Left ventricle myocardium inferior (tissue), 1 donor: ENCODE measurements around the gene ITGA6. TPM values are rescaled to one million over a fixed set of nuclear protein-coding genes. Genes with fewer than 3 reads are reported as not detected.

Source experiments
- DNase-seq: peaks from one replicate; pipeline ENCODE4 v3.0.0-alpha.2; 2020
- H3K27ac ChIP-seq: fragments of 200-600 bp; replicated peaks from 2 replicates; pipeline ENCODE4 v1.8.0; 2021
- H3K27me3 ChIP-seq: fragments of 200-600 bp; 2 replicates; pipeline ENCODE4 v1.8.0; 2021; ENCODE audit warnings: low read depth
- H3K36me3 ChIP-seq: fragments of 200-600 bp; 2 replicates; pipeline ENCODE4 v1.8.0; 2021
- H3K4me1 ChIP-seq: fragments of 200-600 bp; 2 replicates; pipeline ENCODE4 v1.8.0; 2021
- H3K4me3 ChIP-seq: fragments of 200-600 bp; 2 replicates; pipeline ENCODE4 v1.8.0; 2021; ENCODE audit warnings: mild to moderate bottlenecking, moderate library complexity
- H3K9me3 ChIP-seq: fragments of 200-600 bp; replicated peaks from 2 replicates; pipeline ENCODE4 v1.8.0; 2021
- CTCF ChIP-seq: fragments of 200-600 bp; IDR thresholded peaks from 2 replicates; pipeline ENCODE4 v1.8.0; 2021; ENCODE audit warnings: antibody characterized with exemption, mild to moderate bottlenecking, borderline replicate concordance
- intact Hi-C: fragments of 100-400 bp; cut with micrococcal nuclease; formaldehyde crosslinking; loops from one replicate; pipeline ENCODE4 v1.11.0; 2022
- total RNA-seq: library from RNA; stranded (reverse); fragmentation: NEBNext Ultra II Directional; extraction: Animal tissue kit (Norgen Biotek cat#: 25700); gene quantifications from one replicate; pipeline ENCODE4 v1.2.1, GENCODE V29; 2021
- donor health status: DM: no; HTN: yes; CAD: no; lungs with severe emphysema.

The ITGA6 gene
- total RNA-seq, 1 donor from 2014 or later = 42.0 TPM

- peaks cover 23% of the 10 kb centered on the region for H3K36me3 ChIP-seq
- no peak overlapping the region for H3K4me3 ChIP-seq
- DNase-seq = no peak
- H3K4me1 ChIP-seq = no peaks in the 10 kb centered on the region
- TF ChIP-seq CTCF = no peak
- intact Hi-C loops = no loop called here
- no peaks in the 10 kb centered on the region for H3K27me3 ChIP-seq
- H3K9me3 ChIP-seq = peaks cover 37% of the 10 kb centered on the region
- no peak overlapping the region for H3K27ac ChIP-seq
Measured at GRCh38 chr2:172510088-172510487, 82.7 kb downstream of the ITGA6 start.

DNA sequence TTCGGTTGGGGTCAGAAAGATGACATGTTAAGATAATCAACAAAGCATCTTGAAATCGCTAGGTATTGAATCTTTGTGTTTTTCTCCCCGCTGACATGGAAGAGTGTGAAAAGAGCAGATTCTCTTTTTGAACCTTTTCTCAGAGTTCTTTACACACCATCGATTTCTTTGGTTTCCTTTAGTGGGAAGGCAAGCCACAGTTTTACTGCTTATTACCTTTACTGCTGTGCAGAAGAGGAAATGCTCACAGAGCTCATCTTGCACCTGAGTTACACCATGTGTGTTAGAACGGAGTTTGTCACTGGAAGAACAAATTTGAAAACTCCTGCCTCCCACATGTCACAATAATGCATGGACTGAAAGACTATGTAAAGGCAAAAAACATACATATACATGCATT lies 83.2 kb downstream of the ITGA6 start:
- no peaks in the 10 kb centered on the region for H3K27me3 ChIP-seq
- no peak for TF ChIP-seq CTCF
- peaks cover 37% of the 10 kb centered on the region for H3K9me3 ChIP-seq
- intact Hi-C loops = no loop called here
- peaks cover 18% of the 10 kb centered on the region for H3K36me3 ChIP-seq
- H3K4me1 ChIP-seq = no peaks in the 10 kb centered on the region
- H3K27ac ChIP-seq = no peak overlapping the region
- H3K4me3 ChIP-seq = no peak overlapping the region
- no peak for DNase-seq

- no peak for TF ChIP-seq CTCF
- Histone ChIP-seq H3K4me1 (no peaks in the 10 kb centered on the region), H3K27me3 (no peaks in the 10 kb centered on the region), H3K4me3 (no peak overlapping the region), H3K36me3 (peaks cover 10% of the 10 kb centered on the region), H3K27ac (no peak overlapping the region), H3K9me3 (peaks cover 37% of the 10 kb centered on the region)
- DNase-seq = no peak
- intact Hi-C loops = no loop called here
Measured at GRCh38 chr2:172512810-172513523, 85.6 kb downstream of the ITGA6 start.

DNA sequence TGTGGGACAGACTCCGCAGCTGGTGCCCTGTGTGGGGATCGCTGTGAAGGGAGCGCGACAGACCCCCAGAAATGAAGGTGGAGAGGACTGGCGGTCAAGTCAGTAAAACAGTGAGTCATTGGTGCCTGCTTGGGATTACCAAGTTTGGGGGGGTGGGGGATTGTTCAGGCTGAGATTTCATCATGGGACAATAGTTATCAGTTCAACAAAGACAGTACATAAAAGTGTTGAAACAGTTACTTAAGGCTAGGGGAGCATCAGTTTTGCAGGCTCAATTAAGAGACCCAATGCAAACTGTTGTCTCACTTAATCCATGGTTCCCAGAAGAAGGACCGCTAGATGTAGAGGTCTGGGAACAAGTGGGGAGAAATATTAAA lies 86.1 kb downstream of the ITGA6 start:
- no peak for DNase-seq
- no peaks in the 10 kb centered on the region for H3K4me1 ChIP-seq
- H3K27me3 ChIP-seq = no peaks in the 10 kb centered on the region
- intact Hi-C loops = no loop called here
- TF ChIP-seq CTCF = no peak
- peaks cover 38% of the 10 kb centered on the region for H3K9me3 ChIP-seq
- no peak overlapping the region for H3K27ac ChIP-seq
- H3K4me3 ChIP-seq = no peak overlapping the region
- H3K36me3 ChIP-seq = peaks cover 10% of the 10 kb centered on the region

DNA sequence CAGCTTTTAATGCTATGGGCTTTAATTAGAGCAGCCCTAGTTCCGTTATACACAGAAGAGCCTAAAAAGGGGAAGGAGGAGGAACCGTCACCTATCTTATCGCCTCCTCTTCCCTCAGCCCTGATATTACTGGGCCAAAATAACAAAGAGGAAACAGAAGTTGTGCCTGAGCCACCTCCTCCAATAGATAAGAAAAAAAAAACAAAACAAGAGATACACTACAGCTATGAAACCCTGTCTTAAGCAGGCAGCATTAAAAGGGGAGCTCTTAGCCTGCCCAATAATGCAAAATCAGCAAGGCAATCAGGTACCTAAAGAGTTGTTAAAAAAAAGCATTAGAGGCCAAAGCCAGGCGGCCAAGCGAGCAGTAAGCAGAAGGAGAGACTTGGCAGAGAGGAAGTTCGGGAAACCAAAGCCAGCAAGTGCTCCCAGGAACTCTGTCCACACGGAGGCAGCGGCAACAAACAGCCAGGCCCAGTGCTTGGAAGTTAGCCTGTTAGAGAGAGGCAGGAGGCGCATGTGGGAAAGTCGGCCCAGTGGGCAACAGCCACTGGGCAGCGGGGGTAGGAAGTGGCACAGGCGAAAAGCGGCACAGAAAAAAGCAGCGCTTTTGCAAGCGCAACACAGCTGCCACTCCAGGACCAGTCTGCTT lies 86.7 kb downstream of the ITGA6 start:
- H3K27me3 ChIP-seq = no peaks in the 10 kb centered on the region
- DNase-seq = no peak
- no peak overlapping the region for H3K27ac ChIP-seq
- peaks cover 10% of the 10 kb centered on the region for H3K36me3 ChIP-seq
- peaks cover 44% of the 10 kb centered on the region for H3K9me3 ChIP-seq
- intact Hi-C loops = no loop called here
- H3K4me3 ChIP-seq = no peak overlapping the region
- no peaks in the 10 kb centered on the region for H3K4me1 ChIP-seq
- no peak for TF ChIP-seq CTCF
